ENCODE data around the gene ADAMTS12.
"Not testable (repeated sequence)": the region's sequence is repeated elsewhere in the genome, so short reads cannot be mapped to it uniquely, and the experiment has no call there.

Gene ADAMTS12

GRCh38 chr5:33524476-33524875 lies 367.3 kb downstream of the ADAMTS12 start:
- no peak overlapping the region for H3K27ac Mint-ChIP-seq
- H3K27me3 Mint-ChIP-seq = peaks cover 4% of the 10 kb centered on the region
- no peaks in the 10 kb centered on the region for H3K9me3 Mint-ChIP-seq
- peaks cover 3% of the 10 kb centered on the region for H3K4me1 Mint-ChIP-seq (ENCODE audit: low read depth)
- no peak overlapping the region for H3K4me3 Mint-ChIP-seq
- H3K36me3 Mint-ChIP-seq (ENCODE audit: low read depth) = no peaks in the 10 kb centered on the region
- DNase-seq = no peak

GRCh38 chr5:33523208-33523771 lies 368.5 kb downstream of the ADAMTS12 start:
- H3K4me3 Mint-ChIP-seq = no peak overlapping the region

GRCh38 chr5:33516421-33516820 lies 375.4 kb downstream of the ADAMTS12 start:
- H3K9me3 Mint-ChIP-seq = no peaks in the 10 kb centered on the region
- H3K27me3 Mint-ChIP-seq = peaks cover 3% of the 10 kb centered on the region
- DNase-seq = no peak
- no peak overlapping the region for H3K27ac Mint-ChIP-seq
- H3K36me3 Mint-ChIP-seq (ENCODE audit: low read depth) = no peaks in the 10 kb centered on the region
- H3K4me3 Mint-ChIP-seq = no peak overlapping the region
- H3K4me1 Mint-ChIP-seq (ENCODE audit: low read depth) = no peaks in the 10 kb centered on the region

More at GRCh38 chr5:33523208-33523771, 368.5 kb downstream of the ADAMTS12 start:
- Mint-ChIP-seq H3K27me3 (peaks cover 7% of the 10 kb centered on the region), H3K27ac (no peak overlapping the region), H3K4me1 (ENCODE audit: low read depth) (peaks cover 3% of the 10 kb centered on the region), H3K36me3 (ENCODE audit: low read depth) (no peaks in the 10 kb centered on the region), H3K9me3 (no peaks in the 10 kb centered on the region)
- no peak for DNase-seq

GRCh38 chr5:33515366-33515765 lies 376.4 kb downstream of the ADAMTS12 start:
- not testable (repeated sequence) for DNase-seq; H3K9me3 Mint-ChIP-seq; H3K4me1 Mint-ChIP-seq (ENCODE audit: low read depth); H3K27ac Mint-ChIP-seq; H3K36me3 Mint-ChIP-seq (ENCODE audit: low read depth); H3K4me3 Mint-ChIP-seq; H3K27me3 Mint-ChIP-seq

- peaks cover 3% of the 10 kb centered on the region for H3K27me3 Mint-ChIP-seq
- no peaks in the 10 kb centered on the region for H3K36me3 Mint-ChIP-seq (ENCODE audit: low read depth)
- no peak overlapping the region for H3K27ac Mint-ChIP-seq
- no peak for DNase-seq
- H3K4me1 Mint-ChIP-seq (ENCODE audit: low read depth) = no peaks in the 10 kb centered on the region
- no peak overlapping the region for H3K4me3 Mint-ChIP-seq
- no peaks in the 10 kb centered on the region for H3K9me3 Mint-ChIP-seq
Observed at GRCh38 chr5:33513462-33514185, 378.2 kb downstream of the ADAMTS12 start.

- Mint-ChIP-seq H3K27me3 (no peaks in the 10 kb centered on the region), H3K27ac (no peak overlapping the region), H3K9me3 (no peaks in the 10 kb centered on the region), H3K4me3 (no peak overlapping the region), H3K4me1 (ENCODE audit: low read depth) (no peaks in the 10 kb centered on the region), H3K36me3 (ENCODE audit: low read depth) (no peaks in the 10 kb centered on the region)
- no peak for DNase-seq
Observed at GRCh38 chr5:33509036-33509435, 382.8 kb downstream of the ADAMTS12 start.

GRCh38 chr5:33507426-33507825 lies 384.4 kb downstream of the ADAMTS12 start:
- Mint-ChIP-seq H3K4me1 (ENCODE audit: low read depth) (no peaks in the 10 kb centered on the region), H3K36me3 (ENCODE audit: low read depth) (no peaks in the 10 kb centered on the region)

GRCh38 chr5:33504570-33504969 lies 387.2 kb downstream of the ADAMTS12 start:
- no peak for DNase-seq
- Mint-ChIP-seq H3K36me3 (ENCODE audit: low read depth) (no peaks in the 10 kb centered on the region), H3K4me1 (ENCODE audit: low read depth) (no peaks in the 10 kb centered on the region), H3K27ac (no peak overlapping the region), H3K27me3 (no peaks in the 10 kb centered on the region), H3K9me3 (no peaks in the 10 kb centered on the region), H3K4me3 (no peak overlapping the region)

More at GRCh38 chr5:33507426-33507825, 384.4 kb downstream of the ADAMTS12 start:
- no peaks in the 10 kb centered on the region for H3K27me3 Mint-ChIP-seq
- H3K27ac Mint-ChIP-seq = no peak overlapping the region
- no peaks in the 10 kb centered on the region for H3K9me3 Mint-ChIP-seq
- DNase-seq = no peak
- H3K4me3 Mint-ChIP-seq = no peak overlapping the region

- H3K27me3 Mint-ChIP-seq = no peaks in the 10 kb centered on the region
- no peak for DNase-seq
- H3K4me3 Mint-ChIP-seq = no peak overlapping the region
- H3K27ac Mint-ChIP-seq = no peak overlapping the region
- H3K36me3 Mint-ChIP-seq (ENCODE audit: low read depth) = no peaks in the 10 kb centered on the region
- no peaks in the 10 kb centered on the region for H3K9me3 Mint-ChIP-seq
- H3K4me1 Mint-ChIP-seq (ENCODE audit: low read depth) = no peaks in the 10 kb centered on the region
Observed at GRCh38 chr5:33501899-33502298, 389.9 kb downstream of the ADAMTS12 start.

- Mint-ChIP-seq H3K27me3 (no peaks in the 10 kb centered on the region), H3K4me3 (no peak overlapping the region), H3K9me3 (no peaks in the 10 kb centered on the region), H3K36me3 (ENCODE audit: low read depth) (no peaks in the 10 kb centered on the region), H3K27ac (no peak overlapping the region), H3K4me1 (ENCODE audit: low read depth) (no peaks in the 10 kb centered on the region)
- no peak for DNase-seq
Observed at GRCh38 chr5:33501260-33501659, 390.5 kb downstream of the ADAMTS12 start.

- no peaks in the 10 kb centered on the region for H3K36me3 Mint-ChIP-seq (ENCODE audit: low read depth)
- H3K27me3 Mint-ChIP-seq = no peaks in the 10 kb centered on the region
- no peak overlapping the region for H3K27ac Mint-ChIP-seq
- H3K4me3 Mint-ChIP-seq = no peak overlapping the region
- no peaks in the 10 kb centered on the region for H3K9me3 Mint-ChIP-seq
- no peak for DNase-seq
- H3K4me1 Mint-ChIP-seq (ENCODE audit: low read depth) = no peaks in the 10 kb centered on the region
Observed at GRCh38 chr5:33494466-33494865, 397.3 kb downstream of the ADAMTS12 start.

GRCh38 chr5:33491941-33492340 lies 399.8 kb downstream of the ADAMTS12 start:
- no peak overlapping the region for H3K4me3 Mint-ChIP-seq
- H3K36me3 Mint-ChIP-seq (ENCODE audit: low read depth) = no peaks in the 10 kb centered on the region
- H3K4me1 Mint-ChIP-seq (ENCODE audit: low read depth) = no peaks in the 10 kb centered on the region
- H3K9me3 Mint-ChIP-seq = no peaks in the 10 kb centered on the region
- H3K27me3 Mint-ChIP-seq = no peaks in the 10 kb centered on the region
- no peak for DNase-seq
- no peak overlapping the region for H3K27ac Mint-ChIP-seq

- Mint-ChIP-seq H3K36me3 (ENCODE audit: low read depth) (no peaks in the 10 kb centered on the region), H3K9me3 (no peaks in the 10 kb centered on the region), H3K27ac (no peak overlapping the region), H3K4me1 (ENCODE audit: low read depth) (no peaks in the 10 kb centered on the region), H3K27me3 (no peaks in the 10 kb centered on the region), H3K4me3 (no peak overlapping the region)
- DNase-seq = no peak
Observed at GRCh38 chr5:33490071-33490665, 401.6 kb downstream of the ADAMTS12 start.

- H3K4me3 Mint-ChIP-seq = no peak overlapping the region
- no peak for DNase-seq
- no peaks in the 10 kb centered on the region for H3K27me3 Mint-ChIP-seq
- H3K36me3 Mint-ChIP-seq (ENCODE audit: low read depth) = no peaks in the 10 kb centered on the region
- H3K4me1 Mint-ChIP-seq (ENCODE audit: low read depth) = no peaks in the 10 kb centered on the region
- no peaks in the 10 kb centered on the region for H3K9me3 Mint-ChIP-seq
- H3K27ac Mint-ChIP-seq = no peak overlapping the region
Observed at GRCh38 chr5:33489481-33490067, 402.2 kb downstream of the ADAMTS12 start.
